NCI-H748 (cell line): ENCODE measurements around the gene PHACTR1.
"Not testable (repeated sequence)": the region's sequence is repeated elsewhere in the genome, so short reads cannot be mapped to it uniquely, and the experiment has no call there.

ENCODE experiments used
- DNase-seq: peaks from one replicate; lab custom pipeline; 2025; ENCODE audit not compliant: unreplicated experiment; lab: John Stamatoyannopoulos, UW

PHACTR1 gene

DNA sequence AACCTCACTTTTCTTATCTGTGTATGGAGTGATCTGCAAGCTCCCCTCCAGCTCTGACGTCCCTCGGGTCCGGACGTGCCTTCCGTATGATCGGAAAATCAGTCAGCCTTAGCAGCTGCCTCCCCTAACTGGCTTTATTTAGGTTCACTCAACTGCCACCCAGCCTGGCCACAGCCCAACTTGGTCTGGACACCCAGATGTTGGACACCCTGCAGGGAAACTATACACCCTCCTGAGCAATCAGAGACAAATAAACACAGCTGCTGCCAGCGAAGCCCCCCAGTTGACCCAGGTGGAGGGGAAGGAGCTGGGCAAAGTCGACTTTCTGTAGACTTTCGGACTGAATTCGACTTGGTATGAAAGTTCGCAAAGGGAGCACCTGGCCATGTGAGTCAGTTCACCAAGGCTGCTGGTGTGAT is 582.8 kb downstream of the PHACTR1 start:
- no peak for DNase-seq

DNA sequence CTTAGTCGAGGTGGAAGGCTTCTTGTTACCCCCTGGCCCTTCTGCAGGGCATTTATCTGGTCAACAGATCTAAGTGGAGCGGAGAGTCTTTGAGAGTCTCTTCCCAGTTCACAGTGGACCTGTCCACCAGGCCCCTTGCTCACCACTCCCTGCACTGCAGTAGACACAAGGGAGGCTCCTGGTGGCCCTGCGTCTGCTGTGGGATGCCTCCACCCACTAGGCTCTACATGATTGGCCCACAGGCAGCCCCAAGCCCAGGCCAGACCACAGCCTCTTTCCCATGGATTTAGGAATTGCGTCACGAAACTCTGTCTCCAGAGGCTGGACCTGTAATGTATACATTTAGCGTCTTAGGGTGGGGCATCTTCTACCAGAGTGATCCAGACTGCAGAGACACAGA is 583.4 kb downstream of the PHACTR1 start:
- DNase-seq: no peak

DNA sequence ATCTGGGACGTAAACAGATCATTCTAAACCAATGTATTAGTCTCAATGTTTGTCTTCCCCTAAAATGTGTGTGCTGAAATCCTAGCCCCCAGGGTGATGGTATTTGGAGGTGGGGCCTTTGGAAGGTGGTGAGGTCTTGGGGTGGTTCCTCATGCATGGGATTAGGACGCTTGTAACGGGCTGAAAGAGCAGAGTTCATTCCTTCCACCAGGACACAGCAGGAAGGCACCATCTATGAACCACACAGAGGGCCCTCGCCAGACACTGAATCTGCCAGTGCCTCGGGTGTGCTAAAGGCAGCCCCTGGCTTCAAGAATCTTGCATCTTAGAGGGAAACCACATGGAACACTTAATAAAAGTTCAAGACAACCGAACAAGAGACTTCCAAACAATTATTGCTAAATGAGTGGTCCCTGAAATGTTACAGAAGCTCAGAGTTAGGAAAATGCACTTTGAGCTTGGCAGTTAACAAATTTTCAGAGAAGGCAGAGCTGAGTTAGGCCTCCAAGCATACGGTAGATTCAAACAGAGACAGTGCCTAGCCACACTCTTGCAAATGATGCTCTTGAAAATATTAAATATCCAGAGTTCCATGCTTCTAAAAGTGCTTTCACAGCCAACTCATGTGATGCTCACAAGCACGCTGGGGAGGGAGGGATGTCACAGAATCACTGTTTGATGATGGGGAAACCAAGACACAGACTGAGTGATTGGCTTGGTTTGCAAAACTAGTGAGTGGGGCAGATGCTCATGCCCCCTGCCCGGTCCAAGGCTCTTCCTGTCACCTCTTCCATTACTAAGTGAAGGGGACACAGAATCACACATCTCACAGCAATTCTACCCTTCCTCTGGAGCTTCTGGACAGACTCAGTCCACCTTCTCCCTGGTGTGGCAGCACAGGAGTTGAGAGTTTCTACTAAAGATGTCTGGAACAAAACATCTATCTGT is 584.4 kb downstream of the PHACTR1 start:
- DNase-seq: no peak

DNA sequence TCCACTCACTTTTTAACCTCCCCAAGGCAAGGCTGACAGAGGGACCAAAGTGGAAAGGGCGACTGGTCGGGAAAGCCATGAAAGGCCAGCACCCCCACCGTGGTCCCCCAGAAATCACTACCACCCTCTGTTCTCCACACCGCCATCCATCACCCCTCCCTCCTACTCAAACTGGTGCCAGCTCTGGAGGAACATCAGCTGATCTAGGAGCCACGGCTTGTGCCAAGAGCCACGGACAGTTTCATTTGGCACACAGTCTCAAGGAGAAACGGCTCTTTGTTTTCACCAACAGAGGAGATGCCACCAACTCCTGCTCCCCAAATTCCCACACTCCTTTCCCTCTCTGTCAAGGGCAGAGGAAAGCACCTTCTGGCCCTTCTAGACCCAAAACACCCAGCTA is 585.7 kb downstream of the PHACTR1 start:
- no peak for DNase-seq

DNA sequence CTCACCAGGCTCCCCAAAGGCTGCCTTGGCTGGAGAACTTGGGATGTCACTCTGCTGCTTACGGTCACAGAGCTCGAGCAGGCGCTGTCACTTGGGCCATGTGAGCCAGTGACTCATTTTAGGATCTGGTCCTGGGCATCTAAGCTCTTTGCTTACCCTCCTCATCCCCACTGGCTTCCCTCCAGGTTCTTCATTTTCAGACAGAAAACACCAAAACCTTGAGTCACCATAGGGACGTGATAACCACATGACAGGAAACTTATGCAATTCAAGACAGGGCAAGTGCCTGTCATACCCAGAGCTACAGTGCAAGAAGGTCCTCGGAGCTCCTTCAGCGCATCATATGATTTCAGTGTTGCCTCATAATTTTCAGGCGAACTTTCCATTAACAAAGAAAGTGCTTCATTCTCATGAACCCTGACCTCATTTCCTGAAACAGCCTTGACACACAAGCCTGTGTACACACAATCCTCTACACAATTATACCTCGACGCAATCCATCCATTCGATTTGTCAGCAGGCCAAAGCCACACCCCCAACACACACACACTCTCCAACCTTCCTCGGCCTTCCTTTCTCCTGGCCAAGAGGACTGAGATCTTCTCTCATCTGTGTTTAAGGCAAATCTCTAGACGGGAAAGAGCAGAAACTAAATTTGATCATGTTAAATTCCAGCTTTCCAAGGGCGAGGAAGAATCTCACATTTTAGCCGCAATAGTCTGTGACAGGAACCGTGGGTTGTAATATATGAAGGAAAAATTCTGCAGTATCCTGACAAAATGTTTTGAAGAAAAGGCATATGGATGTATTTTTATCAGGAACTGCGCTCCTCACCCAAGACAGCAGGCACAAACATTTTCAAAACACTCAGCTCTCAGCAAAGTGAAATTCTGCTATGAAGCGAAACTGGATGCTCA is 586.4 kb downstream of the PHACTR1 start:
- peak; percentile 53 for DNase-seq

DNA sequence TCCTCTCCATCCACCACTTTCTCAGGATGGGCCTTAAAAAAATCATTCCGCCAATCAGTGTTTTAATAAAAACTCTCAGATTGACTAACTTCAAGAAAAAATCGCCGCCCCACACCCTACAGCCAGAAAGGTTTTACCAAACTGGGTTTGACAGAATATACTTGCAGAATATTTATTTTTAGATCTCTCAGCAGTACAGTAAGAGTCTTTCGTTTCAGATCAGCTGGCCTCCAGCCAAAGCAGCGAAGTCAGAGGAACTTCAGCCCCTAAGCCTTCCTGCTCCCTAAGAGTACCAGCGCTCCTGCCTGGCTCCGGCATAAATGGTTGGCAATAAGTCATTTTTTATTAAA is 587.1 kb downstream of the PHACTR1 start:
- no peak for DNase-seq

DNA sequence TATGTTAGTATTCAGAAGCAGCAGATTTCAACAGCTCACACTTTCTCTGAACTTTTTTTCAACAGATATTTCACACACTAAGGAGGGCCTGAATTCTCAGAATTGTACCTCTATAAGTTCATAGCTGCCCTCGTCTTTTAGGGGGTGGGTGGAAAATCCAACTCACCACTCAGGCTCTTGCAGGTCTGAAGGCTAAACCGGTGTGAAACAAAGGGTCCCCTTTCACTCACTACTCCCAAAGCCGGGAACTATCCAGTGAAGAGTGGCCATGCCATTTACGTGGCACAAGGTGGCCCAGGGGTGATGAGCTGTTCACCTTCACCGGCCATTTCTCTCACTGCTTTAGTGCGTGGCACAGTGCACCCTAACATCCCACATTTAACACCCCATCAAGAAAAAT is 587.5 kb downstream of the PHACTR1 start:
- DNase-seq: no peak

DNA sequence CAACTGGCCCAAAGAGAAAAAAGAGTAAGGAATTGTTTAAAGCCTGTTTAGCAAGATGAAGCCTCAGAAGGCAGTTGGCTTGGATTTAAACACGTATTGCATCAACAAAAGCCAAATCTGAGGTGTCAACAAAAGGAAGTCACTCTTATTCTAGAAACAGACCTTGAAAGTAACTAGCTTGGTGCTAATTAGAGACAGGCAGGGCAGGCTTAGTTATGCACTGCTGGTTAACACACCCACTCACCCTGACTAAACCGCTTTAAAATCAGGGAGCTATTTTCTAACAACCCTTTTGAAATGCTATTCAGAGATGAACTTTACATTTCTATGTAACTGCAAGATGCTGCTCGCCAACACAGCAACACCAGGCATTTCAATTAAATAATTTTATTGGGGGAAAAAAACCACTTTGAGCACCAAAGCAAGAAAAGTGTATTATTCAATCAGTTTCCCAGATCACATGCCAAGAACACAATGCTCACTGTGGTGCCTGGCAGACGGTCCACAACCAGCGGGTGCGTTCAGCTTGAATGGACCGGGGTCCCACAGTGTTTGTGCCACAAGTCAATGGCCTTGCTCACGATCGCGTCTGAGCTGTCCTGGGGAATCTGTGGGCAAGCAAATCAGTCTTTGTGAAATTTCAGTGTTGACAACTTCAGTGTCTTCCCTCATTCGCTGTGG is 588.2 kb downstream of the PHACTR1 start:
- no peak for DNase-seq

DNA sequence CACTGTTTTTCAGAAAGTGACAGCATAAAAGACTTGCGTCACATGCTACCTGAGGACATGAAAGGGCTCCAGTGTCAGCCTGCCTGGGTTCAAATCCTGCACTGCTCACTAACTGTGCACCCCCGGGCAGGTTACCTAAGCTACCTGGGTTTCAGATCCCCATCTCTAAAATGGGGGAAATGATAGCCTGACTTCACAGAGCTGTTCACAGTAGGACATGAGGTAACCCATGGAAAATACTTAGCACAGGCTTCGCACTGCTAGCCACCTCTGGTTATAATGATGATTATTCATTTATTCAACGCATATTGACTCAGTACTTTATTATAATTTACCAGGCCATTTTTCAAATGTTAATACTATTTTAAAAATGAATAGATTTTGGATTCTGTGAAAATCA is 588.7 kb downstream of the PHACTR1 start:
- no peak for DNase-seq

DNA sequence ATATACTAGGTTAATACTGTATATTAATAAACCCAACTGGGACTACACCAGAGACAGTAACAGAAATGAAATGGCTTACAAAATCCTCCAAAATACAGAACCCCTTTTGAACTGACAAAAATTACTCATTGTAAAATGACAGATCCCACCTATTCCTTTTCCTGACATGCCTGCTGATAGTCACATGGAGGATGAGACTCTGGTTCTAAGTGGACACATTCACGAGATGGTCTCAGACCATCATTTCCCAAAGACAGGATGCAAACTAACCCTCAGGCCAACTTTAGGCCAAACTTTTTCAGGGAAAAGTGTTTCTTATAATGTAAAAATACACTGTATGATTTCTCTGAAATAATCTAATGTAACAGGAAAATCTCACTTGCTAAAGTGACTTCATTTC is 589.2 kb downstream of the PHACTR1 start:
- DNase-seq: no peak

DNA sequence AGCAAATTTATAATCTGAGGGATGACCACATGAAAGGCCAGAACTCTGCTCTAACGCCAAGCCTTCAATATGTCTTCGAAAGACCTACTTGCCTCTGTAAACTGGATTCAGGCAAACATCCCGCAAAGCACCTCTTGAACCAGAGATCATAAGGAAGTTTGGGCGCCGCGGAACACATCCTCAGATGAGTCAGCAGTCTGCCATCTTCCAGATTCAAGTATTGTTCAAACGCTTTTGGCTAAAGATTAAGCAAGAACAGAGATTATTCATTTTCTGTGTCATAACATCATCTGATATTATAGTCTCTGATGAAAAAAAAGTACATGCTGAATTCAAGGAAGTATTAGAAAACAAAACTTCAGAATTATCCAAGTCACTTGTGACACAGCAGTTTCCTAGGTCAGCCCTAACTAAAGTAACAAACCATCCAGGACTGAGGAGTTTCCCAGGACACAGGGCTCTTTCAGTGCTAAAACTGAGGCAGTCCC is 591.0 kb downstream of the PHACTR1 start:
- no peak for DNase-seq

DNA sequence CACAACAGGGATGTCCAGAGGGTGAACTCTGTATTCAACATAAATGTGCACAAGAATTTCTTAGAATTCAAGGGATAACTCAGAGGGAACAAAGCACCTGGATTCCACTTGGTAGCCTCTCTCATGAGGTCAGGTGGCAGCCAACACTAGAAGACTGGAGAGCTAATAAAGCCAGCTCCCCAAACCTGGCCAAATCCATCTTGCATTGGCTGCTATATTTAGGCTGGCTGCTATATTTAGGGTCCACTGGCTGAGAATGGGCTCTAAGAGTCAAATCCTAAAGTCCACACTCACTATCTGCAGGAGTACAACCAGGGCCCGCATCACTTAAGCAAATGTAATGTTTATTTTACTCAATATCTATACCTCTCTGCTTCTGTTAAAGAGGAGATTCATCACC is 591.8 kb downstream of the PHACTR1 start:
- DNase-seq: no peak

DNA sequence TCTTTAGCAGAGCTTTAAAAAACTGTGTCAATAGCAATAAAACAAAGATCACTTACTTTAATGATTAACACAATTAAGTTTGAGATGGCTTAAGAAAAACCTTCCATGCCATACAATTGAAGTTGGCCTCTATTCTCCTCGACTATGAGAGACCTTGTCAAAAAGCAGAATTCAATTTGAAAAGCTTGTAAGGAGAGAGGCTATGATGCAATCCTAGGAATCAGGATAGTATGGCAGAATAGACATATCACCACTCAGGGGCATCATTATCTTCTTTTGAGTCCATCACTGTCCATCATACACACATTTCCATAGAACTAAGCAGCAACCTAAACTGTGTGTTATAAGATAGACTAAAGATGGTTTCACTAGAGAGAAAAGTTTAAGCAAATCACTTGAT is 594.6 kb downstream of the PHACTR1 start:
- no peak for DNase-seq

DNA sequence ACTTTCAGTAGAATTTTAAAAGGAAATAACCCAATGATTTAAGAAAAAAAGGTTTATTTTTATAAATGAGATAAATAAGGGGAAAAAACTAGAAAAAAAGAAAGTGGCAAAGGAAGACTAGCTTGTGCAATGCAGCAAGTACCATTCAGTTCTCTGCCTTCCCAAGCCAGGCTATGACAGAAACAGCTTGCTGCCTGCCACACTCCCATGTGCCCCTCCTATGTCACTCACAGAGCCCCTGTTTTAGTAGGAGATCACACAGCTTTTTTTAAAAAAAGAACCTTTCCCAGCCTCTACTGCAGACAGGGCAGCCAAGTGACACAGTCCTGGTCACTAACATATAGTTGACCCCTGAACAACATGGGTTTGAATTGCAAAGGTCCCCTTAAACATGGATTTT is 598.2 kb downstream of the PHACTR1 start:
- no peak for DNase-seq

DNA sequence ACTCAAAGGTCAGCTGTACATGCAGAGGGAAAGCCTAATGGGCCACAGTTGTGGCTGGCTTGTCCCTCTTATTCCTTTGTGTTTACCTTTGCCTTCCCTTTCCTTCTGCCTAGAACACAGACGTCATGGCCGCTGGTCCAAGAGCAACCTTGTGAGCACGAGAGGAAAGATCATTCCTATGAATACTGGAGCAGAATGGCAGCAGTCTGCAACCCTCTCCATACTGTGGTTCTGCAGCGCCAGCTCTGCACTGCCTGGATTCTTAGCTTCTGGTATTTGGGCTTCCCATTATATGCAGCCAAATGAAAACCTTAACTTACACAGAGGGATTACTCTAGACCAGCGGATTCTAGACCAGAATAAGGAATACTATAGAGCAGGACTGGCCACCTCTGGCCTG is 599.3 kb downstream of the PHACTR1 start:
- no peak for DNase-seq

DNA sequence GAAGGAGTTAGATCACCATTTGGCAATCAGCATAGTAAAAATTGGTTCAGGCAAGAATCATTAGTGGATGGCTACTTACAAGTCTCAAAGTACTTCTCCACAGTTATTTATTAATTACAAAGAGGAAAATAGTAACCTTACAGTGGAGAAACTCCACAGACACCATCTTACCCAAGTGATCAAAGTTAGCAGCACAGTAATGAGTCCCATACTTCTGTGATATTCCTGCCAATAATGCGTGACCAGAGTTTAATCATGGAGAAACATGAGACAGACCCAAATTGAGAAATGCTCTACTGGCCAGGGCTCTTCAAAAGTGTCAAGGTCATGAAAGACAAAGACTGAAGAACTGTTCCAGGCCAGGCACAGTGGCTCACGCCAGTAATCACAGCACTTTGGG is 602.3 kb downstream of the PHACTR1 start:
- no peak for DNase-seq

DNA sequence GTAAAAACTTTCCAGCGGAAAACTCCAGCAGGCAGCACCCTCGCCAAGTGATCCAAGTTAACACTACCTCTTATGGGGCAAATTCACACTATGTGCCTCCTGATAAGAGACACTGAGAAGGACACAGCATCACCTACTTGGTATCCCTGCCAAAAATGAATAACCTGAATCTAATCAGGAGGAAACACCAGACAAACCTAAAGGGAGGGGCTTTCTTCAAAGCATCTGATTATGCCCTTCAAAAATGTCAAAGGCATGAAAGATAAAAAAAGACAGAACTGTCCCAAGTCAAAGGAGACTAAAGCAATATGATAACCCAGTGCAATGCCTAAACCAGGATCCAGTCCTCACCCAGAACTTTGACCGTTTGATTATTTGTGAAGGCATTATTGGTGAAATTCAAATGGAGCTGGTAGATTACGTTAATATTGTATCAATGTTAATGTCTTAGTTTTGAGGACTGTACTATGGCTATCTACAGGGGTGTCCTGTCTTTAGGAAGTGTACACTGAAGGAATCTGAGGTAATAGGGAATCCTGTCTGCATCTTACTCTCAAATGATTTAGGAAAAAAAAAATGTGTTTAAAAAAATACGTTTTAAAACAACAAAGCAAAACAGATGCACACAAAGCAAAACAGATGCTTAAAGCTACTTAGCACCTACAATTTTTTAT is 603.5 kb downstream of the PHACTR1 start:
- no peak for DNase-seq

DNA sequence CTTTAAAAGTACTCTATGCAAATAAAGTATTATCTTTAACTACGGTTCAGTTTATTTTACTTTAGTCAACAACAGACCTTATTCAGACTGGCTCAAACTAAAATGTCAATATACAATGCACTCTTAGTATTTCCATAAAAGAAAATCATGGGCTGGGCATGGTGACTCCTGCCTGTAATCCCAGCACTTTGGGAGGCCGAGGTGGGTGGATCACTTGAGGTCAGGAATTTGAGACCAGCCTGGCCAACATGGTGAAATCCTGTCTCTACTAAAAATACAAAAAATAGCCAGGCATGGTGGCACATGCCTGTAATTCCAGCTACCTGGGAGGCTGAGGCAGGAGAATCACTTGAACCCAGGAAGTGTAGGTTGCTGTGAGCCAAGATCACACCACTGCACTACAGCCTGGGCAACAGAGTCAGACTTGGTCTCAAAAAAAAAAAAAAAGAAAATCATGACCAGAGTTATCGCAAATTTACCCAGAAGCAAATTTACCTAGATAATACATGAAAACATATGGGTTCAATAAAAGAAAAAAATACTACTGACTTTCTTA is 609.5 kb downstream of the PHACTR1 start:
- not testable (repeated sequence) for DNase-seq

DNA sequence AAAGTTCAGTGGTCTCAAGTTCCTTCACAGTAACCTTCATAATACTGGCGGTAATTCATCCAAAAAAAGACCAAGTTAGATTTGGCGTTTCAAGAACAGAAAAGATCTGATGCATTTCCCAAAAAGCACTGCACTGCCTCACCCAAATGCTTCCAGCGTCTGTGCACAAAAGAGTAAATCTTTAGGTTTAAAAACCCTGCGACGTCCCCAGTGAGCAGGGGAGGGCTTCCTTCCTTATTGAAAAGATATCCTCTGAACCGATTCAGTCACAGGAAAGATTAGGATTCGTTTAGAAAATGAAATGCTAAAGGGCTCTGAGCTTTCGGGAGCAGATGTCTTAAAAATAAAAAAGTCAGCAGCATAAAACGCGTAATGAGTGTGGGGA is 611.1 kb downstream of the PHACTR1 start:
- DNase-seq: peak; percentile 70

DNA sequence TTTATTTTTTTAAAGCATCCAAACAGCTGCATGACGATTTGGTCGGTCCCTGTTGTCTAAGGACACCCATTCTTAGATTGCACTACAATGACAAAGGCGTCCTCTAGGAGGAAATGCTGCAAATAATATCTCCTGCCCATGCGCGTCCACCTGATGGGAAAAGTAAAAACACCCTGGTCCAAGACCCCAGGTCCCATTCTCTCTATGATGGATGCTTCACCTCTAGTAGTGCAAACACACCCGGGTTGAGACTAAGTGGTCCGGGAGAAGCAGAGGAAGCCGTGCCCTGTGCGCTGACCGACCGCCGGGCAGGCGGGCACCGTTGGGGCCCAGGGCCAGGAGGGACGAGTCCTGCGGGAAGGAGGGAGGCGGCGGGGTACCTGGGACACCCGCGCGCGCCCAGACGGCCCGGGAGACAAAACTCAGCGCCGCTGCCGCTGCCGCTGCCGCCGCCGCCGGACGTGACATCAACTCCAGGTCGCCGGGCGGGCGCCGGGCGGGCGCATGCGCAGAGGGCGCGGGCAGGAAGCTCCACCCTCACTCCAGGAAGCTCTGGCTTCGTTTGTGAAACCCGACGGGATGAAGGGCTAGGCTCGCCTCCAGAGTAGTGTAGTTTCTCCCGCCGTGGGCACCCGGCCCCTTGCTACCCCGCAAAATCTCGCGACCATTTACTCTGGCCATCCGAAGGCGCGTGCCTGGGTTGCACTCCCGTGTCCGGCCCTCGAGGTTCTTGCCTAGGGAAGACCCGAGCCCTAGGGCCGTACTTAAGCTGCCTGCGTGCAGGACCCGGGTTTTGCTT is 611.7 kb downstream of the PHACTR1 start, which contains the start of gene TBC1D7:
TBC1D7 (minus strand) TSS at position 462 of the 799 bp plus-strand sequence. CDS start 1,639 bp downstream, outside the sequence.
- peak; percentile 95 for DNase-seq
